Measurements from ENCODE around the gene VPS54. TPM values are rescaled to one million over a fixed set of nuclear protein-coding genes. Genes with fewer than 3 reads are reported as not detected.

VPS54 gene
- total RNA-seq, 1 donor from 2014 or later = 44.3 TPM

DNA sequence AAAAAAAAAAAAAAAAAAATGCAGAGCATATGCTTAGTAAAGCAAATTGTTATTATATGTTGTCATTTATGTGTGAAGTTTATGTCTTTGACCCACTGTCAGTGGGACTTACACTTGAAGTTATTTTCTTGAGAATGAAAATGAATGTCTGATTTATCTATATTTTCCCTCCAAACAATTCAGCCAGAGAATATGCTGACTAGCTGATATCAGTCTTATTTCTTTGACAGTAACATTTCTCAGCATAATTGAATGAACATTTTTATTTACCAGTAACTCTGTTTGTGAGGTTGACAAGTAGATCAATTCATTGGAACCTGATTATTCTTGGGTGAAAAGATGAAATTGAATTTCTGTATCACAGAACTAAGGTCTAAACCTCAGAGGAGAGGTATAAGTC lies 40.0 kb upstream of the VPS54 start:
- Histone ChIP-seq H3K4me3 (no peak overlapping the region), H3F3A (ENCODE audit: low read depth) (peaks cover under 1% of the 10 kb centered on the region), H3K9ac (no peak overlapping the region), H3K27ac (no peak overlapping the region), H3K4me2 (no peak overlapping the region), H3K27me3 (no peaks in the 10 kb centered on the region), H3K79me2 (ENCODE audit: low read depth) (no peaks in the 10 kb centered on the region), H3K9me3 (ENCODE audit: low read depth) (no peaks in the 10 kb centered on the region), H3K36me3 (no peaks in the 10 kb centered on the region), H4K20me1 (ENCODE audit: low read depth) (no peaks in the 10 kb centered on the region), H2AFZ (replicated peaks) (no peak overlapping the region), H3K4me1 (peaks cover 5% of the 10 kb centered on the region)
- Mint-ChIP-seq H3K27me3 (ENCODE audit: insufficient read depth, low read depth) (peaks cover 2% of the 10 kb centered on the region), H3K9me3 (no peaks in the 10 kb centered on the region), H3K27ac (no peak overlapping the region), H3K36me3 (no peaks in the 10 kb centered on the region), H3K4me3 (no peak overlapping the region), H3K4me1 (peaks cover 19% of the 10 kb centered on the region)
- TF ChIP-seq, protein P1, sequence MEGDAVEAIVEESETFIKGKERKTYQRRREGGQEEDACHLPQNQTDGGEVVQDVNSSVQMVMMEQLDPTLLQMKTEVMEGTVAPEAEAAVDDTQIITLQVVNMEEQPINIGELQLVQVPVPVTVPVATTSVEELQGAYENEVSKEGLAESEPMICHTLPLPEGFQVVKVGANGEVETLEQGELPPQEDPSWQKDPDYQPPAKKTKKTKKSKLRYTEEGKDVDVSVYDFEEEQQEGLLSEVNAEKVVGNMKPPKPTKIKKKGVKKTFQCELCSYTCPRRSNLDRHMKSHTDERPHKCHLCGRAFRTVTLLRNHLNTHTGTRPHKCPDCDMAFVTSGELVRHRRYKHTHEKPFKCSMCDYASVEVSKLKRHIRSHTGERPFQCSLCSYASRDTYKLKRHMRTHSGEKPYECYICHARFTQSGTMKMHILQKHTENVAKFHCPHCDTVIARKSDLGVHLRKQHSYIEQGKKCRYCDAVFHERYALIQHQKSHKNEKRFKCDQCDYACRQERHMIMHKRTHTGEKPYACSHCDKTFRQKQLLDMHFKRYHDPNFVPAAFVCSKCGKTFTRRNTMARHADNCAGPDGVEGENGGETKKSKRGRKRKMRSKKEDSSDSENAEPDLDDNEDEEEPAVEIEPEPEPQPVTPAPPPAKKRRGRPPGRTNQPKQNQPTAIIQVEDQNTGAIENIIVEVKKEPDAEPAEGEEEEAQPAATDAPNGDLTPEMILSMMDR (IDR thresholded peaks at IDR 0.05) = no peak
- no peak for TF ChIP-seq EZH2 (IDR thresholded peaks at IDR 0.05)
- TF ChIP-seq EZH2phosphoT487 (IDR thresholded peaks at IDR 0.05) = no peak
- DNase-seq (ENCODE audit: low spot score) = no peak

DNA sequence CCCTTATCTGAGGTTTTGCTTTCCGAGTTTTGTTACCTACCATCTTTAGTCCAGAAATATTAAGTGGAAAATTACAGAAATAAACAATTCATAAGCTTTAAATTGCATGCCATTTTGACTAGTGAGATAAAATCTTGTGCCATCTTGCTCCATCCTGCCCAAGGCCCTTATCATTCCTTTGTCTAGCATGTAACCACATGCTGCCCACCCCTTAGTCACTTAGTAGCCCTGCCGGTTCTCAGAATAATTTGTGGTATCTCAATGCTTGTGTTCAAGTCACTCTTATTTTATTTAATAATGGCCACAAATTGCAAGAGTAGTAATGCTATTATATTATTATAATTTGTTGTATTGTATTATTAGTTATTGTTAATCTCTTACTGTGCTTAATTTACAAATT lies 36.8 kb upstream of the VPS54 start:
- Mint-ChIP-seq H3K27me3 (ENCODE audit: insufficient read depth, low read depth) (no peaks in the 10 kb centered on the region), H3K36me3 (no peaks in the 10 kb centered on the region), H3K27ac (no peak overlapping the region), H3K9me3 (peaks cover 2% of the 10 kb centered on the region), H3K4me1 (peaks cover 19% of the 10 kb centered on the region), H3K4me3 (no peak overlapping the region)
- Histone ChIP-seq H4K20me1 (ENCODE audit: low read depth) (no peaks in the 10 kb centered on the region), H3K36me3 (no peaks in the 10 kb centered on the region), H3F3A (ENCODE audit: low read depth) (peaks cover 21% of the 10 kb centered on the region), H3K9ac (no peak overlapping the region), H2AFZ (replicated peaks) (no peak overlapping the region), H3K79me2 (ENCODE audit: low read depth) (no peaks in the 10 kb centered on the region), H3K4me2 (no peak overlapping the region), H3K27ac (no peak overlapping the region), H3K4me1 (peaks cover 15% of the 10 kb centered on the region), H3K9me3 (ENCODE audit: low read depth) (no peaks in the 10 kb centered on the region), H3K27me3 (no peaks in the 10 kb centered on the region), H3K4me3 (no peak overlapping the region)
- no peak for DNase-seq (ENCODE audit: low spot score)
- no peak for TF ChIP-seq EZH2phosphoT487 (IDR thresholded peaks at IDR 0.05)
- TF ChIP-seq, protein P1 (IDR thresholded peaks at IDR 0.05) = no peak
- no peak for TF ChIP-seq EZH2 (IDR thresholded peaks at IDR 0.05)

- Histone ChIP-seq H3K27ac (no peak overlapping the region), H4K20me1 (ENCODE audit: low read depth) (no peaks in the 10 kb centered on the region), H3K27me3 (no peaks in the 10 kb centered on the region), H3K79me2 (ENCODE audit: low read depth) (no peaks in the 10 kb centered on the region), H3K4me1 (peaks cover 15% of the 10 kb centered on the region), H3K4me2 (no peak overlapping the region), H3F3A (ENCODE audit: low read depth) (peaks cover 21% of the 10 kb centered on the region), H3K9me3 (ENCODE audit: low read depth) (no peaks in the 10 kb centered on the region), H2AFZ (replicated peaks) (no peak overlapping the region), H3K4me3 (no peak overlapping the region), H3K36me3 (no peaks in the 10 kb centered on the region), H3K9ac (no peak overlapping the region)
- H3K27me3 Mint-ChIP-seq (ENCODE audit: insufficient read depth, low read depth) = no peaks in the 10 kb centered on the region
- H3K4me1 Mint-ChIP-seq = peaks cover 24% of the 10 kb centered on the region
- TF ChIP-seq EZH2 (IDR thresholded peaks at IDR 0.05) (no peak), EZH2phosphoT487 (IDR thresholded peaks at IDR 0.05) (no peak)
- TF ChIP-seq, protein P1 (IDR thresholded peaks at IDR 0.05) = no peak
- H3K36me3 Mint-ChIP-seq = no peaks in the 10 kb centered on the region
- H3K4me3 Mint-ChIP-seq = no peak overlapping the region
- peak overlapping the region; percentile 68 for H3K27ac Mint-ChIP-seq
- peaks cover 2% of the 10 kb centered on the region for H3K9me3 Mint-ChIP-seq
- DNase-seq (ENCODE audit: low spot score) = no peak
Observed at GRCh38 chr2:64054161-64054915, 35.1 kb upstream of the VPS54 start.
